H9 (cell line): ENCODE data around the gene TCERG1L. TPM values are rescaled to one million over a fixed set of nuclear protein-coding genes. Genes with fewer than 3 reads are reported as not detected.

ENCODE experiments used
- DNase-seq: peaks from one replicate; pipeline ENCODE4 v3.0.0-alpha.2; 2017
- H2AFZ ChIP-seq: one replicate; pipeline ENCODE4 v1.6.1; 2013; ENCODE audit warnings: mild to moderate bottlenecking, low read length, control low read depth, moderate library complexity
- H2AK5ac ChIP-seq: 2 replicates; pipeline ENCODE4 v1.6.1; 2013; ENCODE audit warnings: low read length, control low read depth, mixed read lengths; ENCODE audit not compliant: insufficient read length
- H2BK120ac ChIP-seq: one replicate; pipeline ENCODE4 v1.6.1; 2013; ENCODE audit warnings: low read depth, mild to moderate bottlenecking, low read length, control low read depth, inconsistent platforms; ENCODE audit not compliant: poor library complexity, severe bottlenecking
- H2BK12ac ChIP-seq: 2 replicates; pipeline ENCODE4 v1.6.1; 2013; ENCODE audit warnings: low read length, control low read depth, mixed read lengths, low read depth; ENCODE audit not compliant: insufficient read length
- H2BK15ac ChIP-seq: 2 replicates; pipeline ENCODE4 v1.6.1; 2013; ENCODE audit warnings: low read depth, low read length, control low read depth
- H2BK20ac ChIP-seq: one replicate; pipeline ENCODE4 v1.6.1; 2013; ENCODE audit warnings: low read depth, mild to moderate bottlenecking, low read length, control low read depth, inconsistent platforms; ENCODE audit not compliant: poor library complexity, severe bottlenecking
- H2BK5ac ChIP-seq: 2 replicates; pipeline ENCODE4 v1.6.1; 2013; ENCODE audit warnings: low read length, control low read depth, mixed read lengths; ENCODE audit not compliant: insufficient read length
- H3K14ac ChIP-seq: 2 replicates; pipeline ENCODE4 v1.6.1; 2013; ENCODE audit warnings: low read length, control low read depth; ENCODE audit not compliant: insufficient read depth
- H3K18ac ChIP-seq: 2 replicates; pipeline ENCODE4 v1.6.1; 2013; ENCODE audit warnings: low read depth, mild to moderate bottlenecking, mixed read lengths, low read length, control low read depth; ENCODE audit not compliant: insufficient read length
- H3K23ac ChIP-seq: 2 replicates; pipeline ENCODE4 v1.6.1; 2013; ENCODE audit warnings: low read length, control low read depth, mixed read lengths, low read depth; ENCODE audit not compliant: insufficient read length
- H3K23me2 ChIP-seq: 2 replicates; pipeline ENCODE4 v1.6.1; 2013; ENCODE audit warnings: low read depth, mild to moderate bottlenecking, mixed read lengths, low read length, control low read depth; ENCODE audit not compliant: insufficient read length, poor library complexity, severe bottlenecking
- H3K27ac ChIP-seq: 2 replicates; pipeline ENCODE4 v1.5.1; 2013; ENCODE audit warnings: low read length, control low read depth, mixed read lengths, low read depth; ENCODE audit not compliant: insufficient read length
- H3K27me3 ChIP-seq: 2 replicates; pipeline ENCODE4 v1.6.1; 2013; ENCODE audit warnings: low read length, control low read depth, inconsistent platforms; ENCODE audit not compliant: insufficient read depth
- H3K4ac ChIP-seq: 2 replicates; pipeline ENCODE4 v1.6.1; 2013; ENCODE audit warnings: low read depth, mild to moderate bottlenecking, control low read depth, inconsistent platforms, low read length, moderate library complexity
- H3K4me1 ChIP-seq: 2 replicates; pipeline ENCODE4 v1.6.1; 2013; ENCODE audit warnings: low read length, control low read depth, inconsistent platforms; ENCODE audit not compliant: insufficient read depth
- H3K4me2 ChIP-seq: 2 replicates; pipeline ENCODE4 v1.6.1; 2013; ENCODE audit warnings: low read length, control low read depth, mixed read lengths; ENCODE audit not compliant: insufficient read length, insufficient read depth
- H3K56ac ChIP-seq: 2 replicates; pipeline ENCODE4 v1.6.1; 2013; ENCODE audit warnings: low read depth, mild to moderate bottlenecking, mixed read lengths, low read length, control low read depth; ENCODE audit not compliant: insufficient read length
- H3K79me1 ChIP-seq: 2 replicates; pipeline ENCODE4 v1.6.1; 2013; ENCODE audit warnings: low read depth, mild to moderate bottlenecking, moderate library complexity, low read length, control low read depth, inconsistent platforms; ENCODE audit not compliant: insufficient read depth, poor library complexity, severe bottlenecking
- H3K79me2 ChIP-seq: 2 replicates; pipeline ENCODE4 v1.6.1; 2013; ENCODE audit warnings: low read length, control low read depth, inconsistent platforms; ENCODE audit not compliant: insufficient read depth
- H3K9ac ChIP-seq: 2 replicates; pipeline ENCODE4 v1.6.1; 2013; ENCODE audit warnings: low read length, control low read depth, mixed read lengths; ENCODE audit not compliant: insufficient read length; ENCODE audit errors: extremely low read depth
- H3K9me3 ChIP-seq: one replicate; pipeline ENCODE4 v1.6.1; 2013; ENCODE audit warnings: low read depth, low read length, inconsistent platforms; ENCODE audit not compliant: control insufficient read depth
- H3T11ph ChIP-seq: one replicate; pipeline ENCODE4 v1.6.1; 2013; ENCODE audit warnings: mild to moderate bottlenecking, low read length, control low read depth, inconsistent platforms
- H4K20me1 ChIP-seq: one replicate; pipeline ENCODE4 v1.6.1; 2013; ENCODE audit not compliant: control insufficient read depth, insufficient read length, insufficient read depth
- H4K5ac ChIP-seq: 2 replicates; pipeline ENCODE4 v1.6.1; 2013; ENCODE audit warnings: low read depth, mild to moderate bottlenecking, mixed read lengths, low read length, control low read depth; ENCODE audit not compliant: insufficient read length
- H4K8ac ChIP-seq: replicated peaks from 2 replicates; pipeline ENCODE4 v1.6.1; 2013; ENCODE audit warnings: low read length, control low read depth, mixed read lengths, low read depth; ENCODE audit not compliant: insufficient read length
- H4K91ac ChIP-seq: 2 replicates; pipeline ENCODE4 v1.6.1; 2013; ENCODE audit warnings: low read depth, mild to moderate bottlenecking, moderate library complexity, mixed read lengths, low read length, control low read depth; ENCODE audit not compliant: insufficient read length
- H3K27ac Mint-ChIP-seq, 3 experiments: 2 replicates in 2 of 3; 3 replicates in 1 of 3; pipeline ENCODE4 v1.8.0; 2020 to 2021; ENCODE audit warnings: mixed read lengths in 3 of 3, mild to moderate bottlenecking in 1 of 3, moderate library complexity in 1 of 3
- H3K27me3 Mint-ChIP-seq: 2 replicates; pipeline ENCODE4 v1.8.0; 2021; ENCODE audit warnings: low read depth, mild to moderate bottlenecking, moderate library complexity, mixed read lengths
- H3K36me3 Mint-ChIP-seq, 3 experiments: 2 replicates in 2 of 3; 3 replicates in 1 of 3; pipeline ENCODE4 v1.8.0; 2020 to 2021; ENCODE audit warnings: low read depth in 3 of 3, mixed read lengths in 3 of 3; ENCODE audit not compliant: insufficient read depth in 1 of 3
- H3K4me1 Mint-ChIP-seq, 2 experiments: 2 replicates each; pipeline ENCODE4 v1.8.0; 2020; ENCODE audit warnings: mixed read lengths in 2 of 2
- H3K4me3 Mint-ChIP-seq, 2 experiments: 2 replicates in 1 of 2; 3 replicates in 1 of 2; pipeline ENCODE4 v1.8.0; 2020 to 2021; ENCODE audit warnings: mild to moderate bottlenecking in 2 of 2, mixed read lengths in 2 of 2, moderate library complexity in 1 of 2
- H3K9me3 Mint-ChIP-seq, 2 experiments: 2 replicates in 1 of 2; 3 replicates in 1 of 2; pipeline ENCODE4 v1.8.0; 2020; ENCODE audit warnings: mild to moderate bottlenecking in 2 of 2, mixed read lengths in 2 of 2, moderate library complexity in 1 of 2
- WGBS: extraction: QIAGEN DNeasy Blood & Tissue Kit; methylation state at CpG from one replicate; pipeline ENCODE4 v1.1.7; 2013; ENCODE audit warnings: missing lambda C conversion rate, low lambda C conversion rate, mixed read lengths; ENCODE audit not compliant: insufficient read length; ENCODE audit errors: extremely low coverage; 5-methylcytosine and 5-hydroxymethylcytosine counted together
- total RNA-seq: library from RNA; stranded (reverse); gene quantifications from 2 replicates; pipeline ENCODE4 v1.2.1, GENCODE V29; 2021
- TF ChIP-seq, protein P1 (sequence below): fragments of 200-600 bp; sonication (generic); conservative IDR thresholded peaks from 3 replicates; pipeline ENCODE4 v1.8.0; 2021; ENCODE audit warnings: antibody characterized with exemption, mild to moderate bottlenecking

Gene TCERG1L
- total RNA-seq, 1 experiment from 2014 or later = 3.3 TPM

GRCh38 chr10:131099028-131099726 lies 212.3 kb downstream of the TCERG1L start:
- Histone ChIP-seq H3K23me2 (no peaks in the 10 kb centered on the region), H3K56ac (no peak overlapping the region), H3K14ac (no peak overlapping the region), H3K18ac (no peak overlapping the region), H2AFZ (no peak overlapping the region), H2BK20ac (no peak overlapping the region), H2AK5ac (no peak overlapping the region), H3K23ac (no peak overlapping the region), H3K27ac (no peak overlapping the region), H3K4ac (no peak overlapping the region), H3K4me2 (no peak overlapping the region), H4K91ac (no peak overlapping the region), H4K5ac (no peak overlapping the region), H3K4me1 (no peaks in the 10 kb centered on the region; the same call in 1 of the 2 replicates), H2BK15ac (no peak overlapping the region), H3K79me2 (no peaks in the 10 kb centered on the region), H3T11ph (no peak overlapping the region), H3K79me1 (no peaks in the 10 kb centered on the region), H4K20me1 (no peaks in the 10 kb centered on the region), H2BK12ac (no peak overlapping the region), H4K8ac (no peak overlapping the region), H3K9ac (no peak overlapping the region), H2BK5ac (no peak overlapping the region), H2BK120ac (no peak overlapping the region), H3K27me3 (no peaks in the 10 kb centered on the region), H3K9me3 (no peaks in the 10 kb centered on the region)
- Mint-ChIP-seq H3K4me1 (peaks cover 9 to 10% of the 10 kb centered on the region in 2 experiments), H3K9me3 (no peaks in the 10 kb centered on the region), H3K4me3 (no peak overlapping the region), H3K27me3 (no peaks in the 10 kb centered on the region), H3K36me3 (0 out of 7 replicates have a peak, but pooled peaks cover 0 to 3% (median 0%) of the 10 kb centered on the region in 3 experiments), H3K27ac (no peak overlapping the region)
- no CpG with 5 or more reads among the region's 11 CpGs for WGBS
- TF ChIP-seq, protein P1, sequence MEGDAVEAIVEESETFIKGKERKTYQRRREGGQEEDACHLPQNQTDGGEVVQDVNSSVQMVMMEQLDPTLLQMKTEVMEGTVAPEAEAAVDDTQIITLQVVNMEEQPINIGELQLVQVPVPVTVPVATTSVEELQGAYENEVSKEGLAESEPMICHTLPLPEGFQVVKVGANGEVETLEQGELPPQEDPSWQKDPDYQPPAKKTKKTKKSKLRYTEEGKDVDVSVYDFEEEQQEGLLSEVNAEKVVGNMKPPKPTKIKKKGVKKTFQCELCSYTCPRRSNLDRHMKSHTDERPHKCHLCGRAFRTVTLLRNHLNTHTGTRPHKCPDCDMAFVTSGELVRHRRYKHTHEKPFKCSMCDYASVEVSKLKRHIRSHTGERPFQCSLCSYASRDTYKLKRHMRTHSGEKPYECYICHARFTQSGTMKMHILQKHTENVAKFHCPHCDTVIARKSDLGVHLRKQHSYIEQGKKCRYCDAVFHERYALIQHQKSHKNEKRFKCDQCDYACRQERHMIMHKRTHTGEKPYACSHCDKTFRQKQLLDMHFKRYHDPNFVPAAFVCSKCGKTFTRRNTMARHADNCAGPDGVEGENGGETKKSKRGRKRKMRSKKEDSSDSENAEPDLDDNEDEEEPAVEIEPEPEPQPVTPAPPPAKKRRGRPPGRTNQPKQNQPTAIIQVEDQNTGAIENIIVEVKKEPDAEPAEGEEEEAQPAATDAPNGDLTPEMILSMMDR = no peak
- no peak for DNase-seq
